IPS-18c (cell line): ENCODE results near the gene NDUFA8.

Experiments
- H3K4me3 ChIP-seq: 2 replicates; pipeline ENCODE4 v1.7.0; 2013; ENCODE audit warnings: low read depth, mild to moderate bottlenecking, low read length, moderate library complexity; ENCODE audit not compliant: insufficient read depth
- H3K9me3 ChIP-seq: one replicate; pipeline ENCODE4 v1.6.1; 2013; ENCODE audit warnings: mild to moderate bottlenecking, low read length, moderate library complexity; ENCODE audit not compliant: control insufficient read depth, insufficient read depth

The NDUFA8 gene

DNA sequence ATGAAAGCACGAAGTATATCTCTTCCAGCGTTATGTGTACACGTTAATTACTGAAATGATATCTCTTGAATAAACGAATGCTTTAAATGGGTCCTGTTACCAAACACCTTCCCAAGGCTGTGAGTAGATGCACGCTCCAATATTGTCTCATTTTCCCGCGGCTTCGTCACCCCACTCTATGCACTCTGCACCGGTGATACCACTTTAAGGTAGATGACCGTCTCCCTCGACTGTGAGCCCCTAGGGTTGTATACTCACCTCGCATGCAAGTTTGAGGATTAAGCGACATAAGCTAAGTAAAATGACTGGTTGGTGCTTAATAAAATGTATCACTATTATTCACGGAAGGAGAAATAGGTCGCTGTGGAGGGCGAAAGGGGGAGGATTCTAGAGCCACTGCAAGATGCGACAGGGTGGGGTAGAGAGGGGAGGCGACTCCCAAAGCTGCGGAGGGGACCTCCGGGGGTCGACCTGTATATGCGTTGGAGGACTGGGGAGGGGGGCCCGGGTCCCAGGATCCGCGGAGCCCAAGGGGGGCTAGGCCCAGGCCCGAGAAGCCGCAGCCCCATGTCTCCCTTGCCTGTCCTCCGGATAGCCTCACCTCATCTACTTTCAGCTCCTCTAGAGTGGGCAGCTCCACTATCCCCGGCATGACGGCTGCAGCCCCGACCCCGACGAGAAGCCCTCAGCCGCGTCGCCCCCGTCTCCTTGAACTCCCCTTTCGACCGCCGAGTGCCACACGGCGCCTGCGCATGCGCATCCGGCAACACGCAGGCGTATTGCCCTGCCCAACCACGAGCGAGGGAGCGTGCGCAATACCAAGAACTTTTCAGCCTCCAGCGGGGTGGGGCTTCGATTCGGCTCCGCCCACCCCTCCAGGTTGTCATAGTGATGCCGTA is at the start of gene NDUFA8, which contains the start of gene MORN5:
Gene NDUFA8, minus strand, starts transcription at position 754 of the 899 bp plus-strand sequence. Its CDS starts 102 bp downstream, at position 652.
Gene MORN5, plus strand, starts transcription at position 883 of the 899 bp plus-strand sequence. CDS start 65 bp downstream, outside the sequence.
- peak within 1 kb of the TSS; percentile 80 for H3K4me3 ChIP-seq
- no peaks in the 10 kb centered on the region for H3K9me3 ChIP-seq

DNA sequence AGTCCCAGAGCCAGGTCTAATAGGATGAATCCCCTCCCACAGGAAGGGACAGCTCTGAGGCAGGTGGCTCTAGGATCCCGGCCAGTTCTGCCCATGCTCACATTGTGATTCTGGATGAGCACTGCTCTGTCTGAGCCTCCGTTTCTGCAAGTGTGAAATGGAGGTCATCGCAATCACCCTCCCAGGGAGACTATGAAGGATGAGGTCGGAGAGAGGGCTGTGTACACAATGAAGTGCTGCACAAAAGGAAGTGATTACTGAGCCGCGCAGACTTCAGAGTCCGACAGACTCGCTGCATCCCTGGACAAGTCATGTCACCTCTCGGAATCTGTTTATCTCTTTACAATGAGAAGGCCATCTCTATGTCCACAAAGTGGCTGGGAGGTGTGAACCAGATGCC is 47.5 kb upstream of the NDUFA8 start:
- no peak overlapping the region for H3K4me3 ChIP-seq

DNA sequence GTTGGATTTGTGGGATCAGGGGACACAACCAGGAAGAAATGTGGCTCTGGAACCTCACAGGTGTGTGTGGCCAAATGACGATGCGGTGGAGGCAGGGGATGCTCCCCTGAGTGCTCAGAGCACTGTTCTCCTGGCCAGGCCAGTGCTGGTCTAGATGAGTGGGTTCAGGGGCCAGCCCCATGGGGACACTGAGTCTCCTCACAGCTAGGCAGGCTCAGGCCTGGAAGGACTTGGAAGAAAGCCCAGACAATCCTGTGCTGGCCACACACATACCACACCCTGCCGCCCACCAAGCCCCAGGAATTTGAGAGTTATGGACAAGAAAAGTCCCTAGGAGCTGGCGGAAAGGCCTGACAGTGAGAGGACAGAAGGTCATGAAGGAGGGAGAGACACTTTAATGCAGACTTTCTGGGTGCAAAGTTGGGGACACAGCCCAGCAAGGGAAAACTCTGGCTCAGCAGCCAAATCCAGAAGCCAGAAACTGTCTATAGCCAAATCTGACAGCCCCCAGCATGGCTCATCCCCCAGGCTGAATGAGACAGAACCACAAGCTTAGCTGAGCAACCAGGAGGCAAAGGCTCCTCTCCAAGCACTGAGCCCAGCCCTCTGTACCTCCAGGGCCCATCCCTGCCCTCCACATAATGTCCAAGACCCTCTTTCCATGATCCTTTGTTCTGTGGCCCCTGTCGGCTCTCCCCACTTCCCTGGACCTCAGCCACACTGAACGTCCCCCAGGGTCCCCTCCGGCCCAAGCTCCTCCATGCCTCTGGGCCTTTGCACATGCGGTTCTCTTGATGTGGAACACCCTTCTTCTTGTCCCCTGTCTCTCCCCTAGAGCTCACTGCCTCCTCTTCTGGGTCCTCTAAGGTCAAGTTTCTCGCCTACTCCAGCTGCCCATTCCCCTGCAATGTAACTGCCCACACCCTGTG is 46.8 kb upstream of the NDUFA8 start:
- no peaks in the 10 kb centered on the region for H3K9me3 ChIP-seq
- no peak overlapping the region for H3K4me3 ChIP-seq

More for the DNA sequence above, 47.5 kb upstream of the NDUFA8 start:
- no peaks in the 10 kb centered on the region for H3K9me3 ChIP-seq

DNA sequence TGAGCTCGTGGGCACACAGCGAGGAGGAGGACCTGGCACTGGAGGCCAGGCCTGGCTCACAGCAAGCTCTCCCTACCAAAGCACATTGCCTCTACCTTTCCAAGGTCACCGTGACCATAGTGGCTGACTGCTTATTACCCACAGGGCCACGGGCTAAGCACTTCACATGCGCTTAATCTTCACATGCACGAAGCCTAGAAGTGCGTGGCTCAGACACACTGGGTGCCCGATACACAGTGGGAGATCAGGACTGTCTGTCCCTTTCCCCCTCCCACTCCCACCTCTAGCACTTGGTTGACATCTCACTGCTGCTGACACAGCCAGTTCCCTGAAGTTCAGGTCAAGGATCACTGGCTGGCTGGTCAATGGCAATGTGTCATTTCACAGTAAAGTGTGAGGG is 45.6 kb upstream of the NDUFA8 start:
- Histone ChIP-seq H3K9me3 (no peaks in the 10 kb centered on the region), H3K4me3 (no peak overlapping the region)

DNA sequence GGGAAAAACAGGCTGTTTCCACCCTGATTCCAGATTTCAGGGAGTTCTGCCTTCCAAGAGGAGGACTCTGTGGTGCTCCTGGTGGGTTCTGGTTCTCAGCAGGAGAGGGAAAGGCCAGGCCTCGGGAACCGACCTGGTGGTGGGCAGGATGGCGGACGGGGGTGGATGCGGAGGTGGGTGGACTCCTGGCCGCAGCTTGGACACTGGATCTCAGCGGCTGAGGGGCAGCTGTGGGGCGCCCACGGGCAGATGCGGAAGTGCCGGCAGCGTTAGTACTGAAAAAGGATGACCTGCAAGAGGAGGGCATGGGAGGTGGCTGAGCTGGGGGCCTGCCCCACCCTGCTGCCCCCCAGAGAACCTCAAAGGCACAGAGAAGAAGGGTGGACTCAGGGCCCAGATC is 44.9 kb upstream of the NDUFA8 start:
- no peak overlapping the region for H3K4me3 ChIP-seq
- H3K9me3 ChIP-seq = no peaks in the 10 kb centered on the region

DNA sequence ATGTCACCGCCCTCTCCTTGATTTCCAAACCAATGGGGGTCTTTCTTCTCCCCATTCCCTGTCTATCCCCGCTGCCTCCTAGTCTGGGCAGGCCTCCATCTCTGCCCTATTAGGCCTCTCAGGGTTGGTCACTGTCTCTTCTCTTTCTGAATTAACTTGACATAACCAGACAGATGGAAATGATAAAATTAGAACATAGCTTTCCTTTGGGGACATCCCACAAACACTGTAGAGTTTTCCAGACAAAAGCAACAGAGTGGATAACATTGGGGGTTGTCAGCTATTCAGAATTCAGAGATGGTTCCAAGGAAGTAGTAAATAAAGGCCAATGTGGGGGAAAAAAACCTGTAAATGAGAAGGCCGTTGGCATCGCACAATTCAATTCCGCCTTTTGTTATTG is 44.5 kb upstream of the NDUFA8 start:
- H3K9me3 ChIP-seq = no peaks in the 10 kb centered on the region
- no peak overlapping the region for H3K4me3 ChIP-seq

DNA sequence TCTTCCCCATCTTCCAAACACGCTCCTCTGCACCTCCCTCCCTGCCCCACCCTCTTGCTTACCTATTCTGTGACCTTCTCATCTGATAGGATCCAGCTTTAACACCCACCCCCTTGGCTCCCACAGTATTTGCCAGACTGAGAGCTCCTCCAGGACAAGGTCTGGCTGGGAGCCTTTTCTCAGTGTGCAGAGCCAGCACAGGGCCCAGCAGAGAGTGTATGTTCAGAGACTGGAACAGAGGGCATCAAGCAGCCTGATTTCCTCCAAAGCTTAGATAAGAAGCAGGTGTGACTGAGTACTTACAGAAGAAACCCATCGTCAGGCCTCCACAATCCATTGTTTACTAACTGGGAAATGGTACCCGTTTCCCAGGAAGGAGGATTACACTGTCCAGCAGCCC is 42.5 kb upstream of the NDUFA8 start:
- no peak overlapping the region for H3K4me3 ChIP-seq
- no peaks in the 10 kb centered on the region for H3K9me3 ChIP-seq

DNA sequence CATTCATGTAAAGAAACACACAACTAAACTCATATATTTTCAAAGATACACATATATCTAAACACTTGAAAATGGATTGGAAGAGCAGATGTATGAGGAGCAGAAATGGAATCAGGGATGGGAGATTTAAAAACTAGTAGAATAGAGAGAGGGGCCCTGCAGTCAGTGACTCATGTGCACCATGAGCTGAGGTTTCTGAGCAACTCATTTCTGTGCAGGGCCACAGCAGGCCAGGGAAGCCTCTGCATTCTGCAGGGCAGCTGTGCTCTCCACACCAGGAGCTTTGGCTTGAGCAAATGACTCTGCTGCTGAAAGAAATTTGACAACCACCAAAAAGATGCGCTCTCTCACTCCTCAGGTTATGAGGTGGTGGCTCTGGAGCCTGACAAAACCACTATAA is 42.1 kb upstream of the NDUFA8 start:
- H3K4me3 ChIP-seq = no peak overlapping the region
- no peaks in the 10 kb centered on the region for H3K9me3 ChIP-seq

DNA sequence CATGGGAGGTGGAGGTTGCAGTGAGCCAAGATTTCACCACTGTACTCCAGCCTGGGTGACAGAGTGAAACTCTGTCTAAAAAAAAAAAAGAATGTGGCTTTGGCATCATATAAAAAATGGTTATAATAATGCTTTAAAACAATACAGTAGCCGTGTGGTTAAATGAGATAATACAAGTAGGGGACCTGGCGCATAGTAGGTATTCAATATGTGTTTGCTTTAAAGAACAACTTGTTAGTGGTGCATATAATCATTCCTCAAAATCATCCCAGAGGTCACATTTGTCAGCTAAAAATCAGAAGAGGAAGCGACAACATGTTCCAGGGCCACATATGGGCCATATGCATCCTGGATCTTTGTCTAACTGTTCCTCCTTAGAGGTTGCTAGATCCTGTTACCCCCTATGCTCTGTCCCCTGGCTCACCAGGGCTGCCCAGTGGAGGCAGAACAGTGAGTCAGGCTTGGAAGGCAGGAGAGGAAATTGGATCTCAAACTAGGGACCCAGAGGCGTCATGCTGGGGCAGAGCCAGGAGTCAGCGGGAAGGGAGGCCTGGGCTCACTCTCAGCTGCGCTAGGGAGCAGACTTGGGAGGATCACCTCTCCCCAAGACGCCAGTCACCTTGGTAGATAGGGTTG is 41.5 kb upstream of the NDUFA8 start:
- H3K4me3 ChIP-seq = no peak overlapping the region
- no peaks in the 10 kb centered on the region for H3K9me3 ChIP-seq

DNA sequence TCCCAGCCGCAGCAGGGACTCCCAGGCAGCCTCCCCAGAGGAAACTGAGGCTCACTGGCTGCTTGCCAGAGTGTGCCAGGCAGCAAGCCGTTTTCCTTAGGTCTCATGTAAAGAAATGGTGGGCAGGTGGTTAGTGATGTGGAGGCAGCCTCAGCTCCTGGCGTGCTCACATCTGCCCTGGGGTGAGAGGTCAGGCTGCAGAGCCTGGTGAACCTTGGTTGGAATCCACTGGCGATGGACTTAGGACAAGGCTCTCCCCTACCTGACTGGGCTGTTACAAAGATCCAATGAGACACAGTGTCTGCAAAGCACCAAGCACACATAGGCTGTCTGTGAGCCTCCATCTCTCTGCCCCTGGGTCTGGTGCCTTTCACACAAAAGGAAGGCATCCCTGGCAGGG is 38.3 kb upstream of the NDUFA8 start:
- Histone ChIP-seq H3K9me3 (no peaks in the 10 kb centered on the region), H3K4me3 (no peak overlapping the region)

DNA sequence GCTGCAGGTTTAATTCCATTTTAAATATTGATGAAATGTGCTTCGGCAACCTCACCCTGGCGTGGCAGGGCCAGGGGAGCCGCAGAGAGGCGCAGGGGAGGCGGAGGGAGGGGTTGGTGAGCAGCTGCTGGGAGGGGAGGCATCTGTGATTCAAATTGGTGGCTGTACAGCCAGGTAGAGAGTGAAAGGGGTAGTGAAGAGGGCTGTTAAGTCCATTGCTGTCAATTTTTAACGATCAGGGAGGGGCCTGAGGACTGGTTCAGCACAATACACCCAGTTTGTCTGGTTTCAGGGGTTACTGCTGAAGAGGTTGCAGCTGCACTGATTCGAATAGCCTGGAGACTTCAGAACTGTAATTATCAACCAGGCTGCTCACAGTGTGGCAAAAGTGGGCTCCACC is 37.8 kb upstream of the NDUFA8 start:
- no peak overlapping the region for H3K4me3 ChIP-seq

DNA sequence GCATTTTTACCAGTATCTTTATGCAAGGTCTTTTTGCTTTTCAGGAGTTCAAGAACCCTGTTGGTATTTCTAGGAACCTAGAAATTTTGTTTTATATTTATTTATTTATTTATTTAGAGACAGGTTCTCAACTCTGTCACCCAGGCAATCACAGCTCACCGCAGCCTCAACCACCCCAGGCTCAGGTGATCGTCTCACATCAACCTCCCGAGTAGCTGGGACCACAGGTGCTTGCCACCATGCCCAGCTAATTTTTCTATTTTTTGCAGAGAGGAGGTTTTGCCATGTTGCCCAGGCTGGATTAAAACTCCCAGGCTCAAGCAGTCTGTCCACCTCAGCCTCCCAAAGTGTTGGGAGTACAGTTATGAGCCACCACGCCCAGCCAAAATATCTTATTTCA is 36.3 kb upstream of the NDUFA8 start:
- H3K4me3 ChIP-seq = no peak overlapping the region
- no peaks in the 10 kb centered on the region for H3K9me3 ChIP-seq

More for the DNA sequence above, 37.8 kb upstream of the NDUFA8 start:
- no peaks in the 10 kb centered on the region for H3K9me3 ChIP-seq

DNA sequence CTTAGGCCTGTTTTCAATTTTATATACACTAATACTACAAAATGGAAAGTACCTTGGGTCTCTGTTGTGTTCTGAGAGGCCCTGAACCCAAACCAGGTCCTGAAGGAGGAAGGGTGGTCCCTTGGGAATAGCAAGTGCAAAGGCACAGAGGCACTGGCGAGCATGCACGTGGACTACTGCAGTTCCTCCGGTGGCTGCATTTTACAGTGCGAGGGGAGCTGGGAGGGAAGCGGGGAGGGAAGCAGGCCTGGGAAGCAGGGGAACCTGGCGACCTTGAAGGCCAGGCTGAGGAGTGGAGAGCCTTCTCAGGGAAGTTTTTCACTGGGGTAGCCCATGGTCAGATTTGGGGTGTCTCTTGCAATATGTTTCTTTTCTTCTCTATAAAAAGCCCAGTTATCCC is 34.1 kb upstream of the NDUFA8 start:
- Histone ChIP-seq H3K9me3 (no peaks in the 10 kb centered on the region), H3K4me3 (no peak overlapping the region)

DNA sequence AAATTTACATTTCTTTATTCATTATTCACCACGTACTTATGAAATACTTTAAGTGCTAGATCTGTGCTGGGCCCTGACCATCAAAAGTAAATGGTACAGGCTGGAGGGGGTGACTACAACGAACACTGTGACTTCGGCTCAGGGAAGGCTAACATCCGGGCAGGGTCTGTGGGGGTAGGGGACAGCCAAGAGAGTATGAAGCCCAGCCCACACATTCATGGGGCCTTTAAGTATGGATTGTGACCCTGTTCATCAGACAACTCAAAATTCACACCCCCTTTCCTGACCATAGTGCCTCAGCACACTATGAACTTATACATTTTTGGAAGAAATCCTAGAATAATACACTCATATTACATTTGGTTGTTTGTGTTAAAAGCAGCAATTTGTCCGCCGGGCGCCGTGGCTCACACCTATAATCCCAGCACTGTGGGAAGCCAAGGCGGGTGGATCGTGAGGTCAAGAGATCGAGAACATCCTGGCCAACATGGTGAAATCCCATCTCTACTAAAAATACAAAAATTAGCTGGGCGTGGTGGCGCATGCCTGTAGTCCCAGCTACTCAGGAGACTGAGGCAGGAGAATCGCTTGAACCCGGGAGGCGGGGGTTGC is 33.4 kb upstream of the NDUFA8 start:
- peaks cover 2% of the 10 kb centered on the region for H3K9me3 ChIP-seq
- H3K4me3 ChIP-seq = no peak overlapping the region

DNA sequence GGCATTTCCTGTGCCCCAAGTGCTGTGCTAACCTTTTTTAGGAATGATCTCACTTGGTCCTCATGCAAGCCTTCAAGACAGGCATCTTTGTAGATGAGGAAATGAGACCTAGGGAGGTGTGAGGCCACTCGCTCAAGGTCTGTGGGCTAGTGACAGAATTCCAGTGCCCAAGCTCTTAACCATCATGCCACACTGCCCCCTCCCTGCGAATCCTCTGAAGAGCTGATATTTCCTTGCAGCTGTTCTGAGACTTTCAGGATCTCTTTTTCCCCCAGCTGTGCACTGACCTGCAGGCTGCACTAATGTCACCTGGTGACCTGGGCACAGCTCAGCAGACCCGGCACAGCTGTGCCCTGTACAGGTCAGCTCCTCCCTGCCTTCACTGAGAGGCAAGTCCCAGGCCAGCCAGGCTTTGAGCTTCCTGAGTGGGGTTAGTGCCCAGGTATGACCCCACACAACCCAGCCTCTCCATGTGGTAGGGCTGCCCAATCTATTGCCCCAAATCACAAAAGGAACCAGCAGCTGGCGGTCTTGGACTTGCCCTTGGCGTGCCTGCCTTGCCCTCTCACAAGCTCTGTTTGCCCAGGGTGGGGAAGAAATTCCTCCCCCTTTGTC is 32.8 kb upstream of the NDUFA8 start:
- Histone ChIP-seq H3K4me3 (no peak overlapping the region), H3K9me3 (peaks cover 2% of the 10 kb centered on the region)

DNA sequence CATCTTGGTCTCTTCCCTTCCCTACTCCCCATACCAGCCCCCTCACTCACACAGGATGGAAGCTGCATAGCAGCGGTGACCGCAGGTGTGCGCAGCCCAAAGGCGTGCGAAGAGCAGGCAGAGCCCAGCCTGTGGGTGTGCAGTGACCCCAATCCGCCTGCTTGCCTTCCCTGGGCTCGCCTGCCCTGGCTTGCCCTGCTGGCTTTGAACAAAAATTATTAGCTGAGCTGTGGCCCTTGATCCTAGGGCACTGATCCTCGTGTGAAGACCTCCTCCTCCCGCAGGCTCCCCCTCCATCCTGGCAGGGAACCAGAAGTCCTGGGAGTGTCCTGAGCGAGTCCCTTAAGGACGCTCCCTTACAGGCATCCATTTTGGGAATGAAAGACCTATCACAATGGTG is 32.0 kb upstream of the NDUFA8 start:
- no peak overlapping the region for H3K4me3 ChIP-seq
- peaks cover 2% of the 10 kb centered on the region for H3K9me3 ChIP-seq
